Uterus (tissue), 2 donors: ENCODE measurements around the gene KLF13.

Experiments used
- CTCF ChIP-seq, 4 experiments: fragments of 200-600 bp in 2 of 4; fragments of 450-650 bp in 2 of 4; sonication (generic) in 2 of 4; IDR thresholded peaks; one replicate each; pipeline ENCODE4 v1.5.1; 2016 to 2019; ENCODE audit warnings: antibody characterized with exemption in 4 of 4, mild to moderate bottlenecking in 2 of 4, moderate library complexity in 1 of 4
- POLR2A ChIP-seq, 2 donors: fragments of 450-650 bp; IDR thresholded peaks; one replicate each; pipeline ENCODE4 v1.6.1; 2016; ENCODE audit warnings: antibody characterized with exemption in 2 of 2, mild to moderate bottlenecking in 1 of 2, moderate library complexity in 1 of 2

- TF ChIP-seq CTCF (IDR thresholded peaks at IDR 0.05) (no peak), POLR2A (IDR thresholded peaks at IDR 0.05) (no peak)
These were observed 82.1 kb downstream of the KLF13 start for GRCh38 chr15:31408724-31409123.
